Iris pigment epithelial cell (primary cell): Measurements from ENCODE around the gene MRNIP.

Source experiments
- DNase-seq: peaks from one replicate; pipeline ENCODE4 v3.0.0-alpha.2; 2011; ENCODE audit warnings: low read depth

The MRNIP gene

GRCh38 chr5:179803651-179804554 lies 54.7 kb downstream of the MRNIP start:
- DNase-seq = no peak

- no peak for DNase-seq
These were observed 55.6 kb downstream of the MRNIP start for GRCh38 chr5:179802950-179803562.

GRCh38 chr5:179802207-179802883 lies 56.3 kb downstream of the MRNIP start:
- no peak for DNase-seq

GRCh38 chr5:179801304-179802206 lies 57.1 kb downstream of the MRNIP start:
- no peak for DNase-seq

- DNase-seq = no peak
These were observed 57.9 kb downstream of the MRNIP start for GRCh38 chr5:179800696-179801201.

- DNase-seq = no peak
These were observed 58.4 kb downstream of the MRNIP start for GRCh38 chr5:179800071-179800695.

- DNase-seq = no peak
These were observed 59.0 kb downstream of the MRNIP start for GRCh38 chr5:179799644-179799973.

- DNase-seq = no peak
These were observed 59.6 kb downstream of the MRNIP start for GRCh38 chr5:179798771-179799643.

- DNase-seq = no peak
These were observed 60.4 kb downstream of the MRNIP start for GRCh38 chr5:179798144-179798770.

- no peak for DNase-seq
These were observed 60.9 kb downstream of the MRNIP start for GRCh38 chr5:179797741-179798140.

- no peak for DNase-seq
These were observed 61.6 kb downstream of the MRNIP start for GRCh38 chr5:179796877-179797608.

- DNase-seq = peak; percentile 83
These were observed 62.5 kb downstream of the MRNIP start for GRCh38 chr5:179795863-179796833.

- no peak for DNase-seq
These were observed 63.4 kb downstream of the MRNIP start for GRCh38 chr5:179795049-179795862.

- no peak for DNase-seq
These were observed 64.0 kb downstream of the MRNIP start for GRCh38 chr5:179794575-179794974.

- DNase-seq = no peak
These were observed 64.4 kb downstream of the MRNIP start for GRCh38 chr5:179794171-179794570.

GRCh38 chr5:179793468-179794139 lies 65.0 kb downstream of the MRNIP start, which contains the start of gene LTC4S:
TSS of gene LTC4S (plus strand) at chr5:179793986. CDS start at chr5:179794081, 95 bp downstream.
- DNase-seq = peak; percentile 36
